CD4-positive, alpha-beta memory T cell (primary cell): ENCODE measurements around the gene SPRR2D. TPM values are rescaled to one million over a fixed set of nuclear protein-coding genes. Genes with fewer than 3 reads are reported as not detected.

Experiments used
- CTCF ChIA-PET: fragments of 350-600 bp; sonication (Branson Sonifier 250); formaldehyde crosslinking; loops from one replicate; lab custom pipeline; 2021; ENCODE audit warnings: inconsistent platforms; ENCODE audit not compliant: partially characterized antibody; lab: Charles Lee
- POLR2A ChIA-PET: fragments of 350-600 bp; sonication (Branson Sonifier 250); formaldehyde crosslinking; loops from one replicate; lab custom pipeline; 2021; ENCODE audit not compliant: partially characterized antibody; lab: Charles Lee
- DNase-seq, 5 donors: peaks; one replicate each; pipeline versions ENCODE4 v3.0.0 to v3.0.0-alpha.2; 2020 to 2022; ENCODE audit warnings: mixed read lengths in 1 of 5
- H3K27ac ChIP-seq: one replicate; pipeline ENCODE4 v1.7.0; 2013; ENCODE audit warnings: low read depth, low read length
- H3K27me3 ChIP-seq: 2 replicates; pipeline ENCODE4 v1.7.0; 2013; ENCODE audit warnings: mild to moderate bottlenecking, low read length, moderate library complexity; ENCODE audit not compliant: insufficient read depth
- H3K36me3 ChIP-seq: 2 replicates; pipeline ENCODE4 v1.7.0; 2013; ENCODE audit warnings: mild to moderate bottlenecking, low read length, moderate library complexity; ENCODE audit not compliant: insufficient read depth
- H3K4me1 ChIP-seq: 2 replicates; pipeline ENCODE4 v1.7.0; 2013; ENCODE audit warnings: mild to moderate bottlenecking, low read length, moderate library complexity; ENCODE audit not compliant: insufficient read depth
- H3K4me3 ChIP-seq, 2 donors: one replicate each; pipeline ENCODE4 v1.7.0; 2013; ENCODE audit warnings: low read length in 2 of 2, mild to moderate bottlenecking in 1 of 2
- H3K9me3 ChIP-seq, 2 donors: one replicate each; pipeline ENCODE4 v1.7.0; 2013; ENCODE audit warnings: low read length in 2 of 2, control low read depth in 1 of 2; ENCODE audit not compliant: control insufficient read depth in 1 of 2
- H3K27ac Mint-ChIP-seq, 7 donors: one replicate each; pipeline ENCODE4 v1.8.0; 2020 to 2021; ENCODE audit warnings: mixed read lengths in 7 of 7, mild to moderate bottlenecking in 6 of 7, inconsistent platforms in 3 of 7, moderate library complexity in 3 of 7
- H3K27me3 Mint-ChIP-seq, 2 donors: one replicate each; pipeline ENCODE4 v1.8.0; 2020 to 2021; ENCODE audit warnings: mixed read lengths in 2 of 2
- H3K36me3 Mint-ChIP-seq, 2 donors: one replicate each; pipeline ENCODE4 v1.8.0; 2020 to 2021; ENCODE audit warnings: mixed read lengths in 2 of 2, inconsistent platforms in 1 of 2, mild to moderate bottlenecking in 1 of 2
- H3K4me1 Mint-ChIP-seq, 4 donors: one replicate each; pipeline ENCODE4 v1.8.0; 2020 to 2021; ENCODE audit warnings: mixed read lengths in 4 of 4, mild to moderate bottlenecking in 1 of 4
- H3K4me3 Mint-ChIP-seq, 8 donors: one replicate each; pipeline ENCODE4 v1.8.0; 2020 to 2021; ENCODE audit warnings: mixed read lengths in 8 of 8, mild to moderate bottlenecking in 7 of 8, moderate library complexity in 6 of 8, inconsistent platforms in 3 of 8
- H3K9me3 Mint-ChIP-seq, 8 donors: one replicate each; pipeline ENCODE4 v1.8.0; 2020 to 2021; ENCODE audit warnings: mixed read lengths in 8 of 8, mild to moderate bottlenecking in 5 of 8, inconsistent platforms in 3 of 8, moderate library complexity in 1 of 8
- intact Hi-C: fragments of 100-400 bp; cut with micrococcal nuclease; formaldehyde crosslinking; loops from one replicate; pipeline ENCODE4 v1.15.1; 2023
- polyA plus RNA-seq, 2 donors: library from polyadenylated mRNA; unstranded; fragments of 300-500 nt; fragmentation: Illumina TruSeq; gene quantifications; one replicate each; pipeline ENCODE4 v1.2.3, GENCODE V29; 2021
- total RNA-seq, 2 experiments: library from RNA; stranded (reverse); gene quantifications; one replicate each; pipeline ENCODE4 v1.2.3, GENCODE V29; 2021

Gene SPRR2D
- total and polyA plus RNA-seq, 4 experiments from 2014 or later, result not detected

DNA sequence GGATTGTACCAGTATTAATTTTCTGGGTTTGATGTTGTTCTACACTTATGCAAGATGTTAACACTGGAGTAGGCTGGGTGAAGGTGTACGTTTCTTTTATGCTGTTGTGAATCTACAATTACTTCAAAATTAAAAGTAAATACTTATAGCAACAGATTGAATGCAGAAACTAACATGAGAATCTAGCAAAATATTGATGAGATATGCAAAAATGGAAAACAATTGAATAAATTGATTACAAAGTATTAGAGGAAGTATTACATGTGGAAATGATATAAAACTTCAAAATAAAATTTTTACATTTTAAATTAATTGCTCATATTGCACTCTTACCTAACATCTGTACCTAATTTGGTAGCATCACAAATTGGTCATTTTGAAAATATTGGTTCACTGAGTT, 45.1 kb downstream of the SPRR2D start:
- intact Hi-C loops, result no loop called here
- peaks cover 13 to 19% of the 10 kb centered on the region in 2 donors for H3K27me3 Mint-ChIP-seq
- Histone ChIP-seq H3K4me1 (no peaks in the 10 kb centered on the region), H3K36me3 (no peaks in the 10 kb centered on the region), H3K4me3 (no peak overlapping the region), H3K27me3 (no peaks in the 10 kb centered on the region), H3K27ac (no peak overlapping the region), H3K9me3 (no peaks in the 10 kb centered on the region)
- no peak for DNase-seq
- no peaks in the 10 kb centered on the region for H3K36me3 Mint-ChIP-seq
- no peaks in the 10 kb centered on the region for H3K4me1 Mint-ChIP-seq
- no peak overlapping the region for H3K27ac Mint-ChIP-seq
- ChIA-PET POLR2A (no interaction called here), CTCF (no interaction called here)
- H3K9me3 Mint-ChIP-seq, result peaks cover 0 to 9% (median 3%) of the 10 kb centered on the region in 8 donors
- no peak overlapping the region for H3K4me3 Mint-ChIP-seq

DNA sequence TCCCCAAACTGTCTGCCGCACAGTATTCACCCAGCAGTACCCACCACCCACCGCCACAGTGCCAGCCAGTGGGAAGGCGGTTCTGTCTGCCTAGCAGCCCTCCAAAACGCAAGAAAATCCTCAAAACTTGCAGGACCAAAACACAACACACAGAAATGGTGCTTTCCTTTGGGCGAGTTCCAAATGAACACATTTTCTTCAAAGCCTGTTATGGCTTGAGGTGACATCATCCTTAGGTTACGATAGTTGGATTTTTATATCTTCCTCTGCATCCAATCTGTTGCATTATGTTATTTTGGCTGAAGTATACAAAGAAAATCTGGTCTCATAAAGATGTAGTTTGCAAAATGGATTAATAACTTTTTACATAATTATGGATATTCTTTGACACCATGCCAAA, 47.7 kb downstream of the SPRR2D start:
- Mint-ChIP-seq H3K27ac (no peak overlapping the region), H3K27me3 (peaks cover 6 to 19% of the 10 kb centered on the region in 2 donors), H3K4me3 (no peak overlapping the region), H3K4me1 (no peaks in the 10 kb centered on the region), H3K36me3 (no peaks in the 10 kb centered on the region), H3K9me3 (peaks cover 0 to 9% (median 3%) of the 10 kb centered on the region in 8 donors)
- Histone ChIP-seq H3K36me3 (no peaks in the 10 kb centered on the region), H3K27ac (no peak overlapping the region), H3K4me1 (no peaks in the 10 kb centered on the region), H3K4me3 (no peak overlapping the region), H3K9me3 (no peaks in the 10 kb centered on the region), H3K27me3 (no peaks in the 10 kb centered on the region)
- DNase-seq, result no peak
- ChIA-PET CTCF (no interaction called here), POLR2A (no interaction called here)
- intact Hi-C loops, result no loop called here

Other genes with a start within 250 kb of the SPRR2D start
- gene LCE1D, start 244.4 kb downstream of the SPRR2D start, total RNA-seq, result not detected
- gene LCE1D, start 244.4 kb downstream of the SPRR2D start, polyA plus RNA-seq, result not detected
- not detected for gene LCE1C, start 234.5 kb downstream of the SPRR2D start, total RNA-seq
- gene LCE1C, start 234.5 kb downstream of the SPRR2D start, polyA plus RNA-seq, result not detected
- gene LCE1B, start 229.1 kb downstream of the SPRR2D start, total RNA-seq, result not detected
- gene LCE1B, start 229.1 kb downstream of the SPRR2D start, polyA plus RNA-seq, result not detected
- not detected for gene LCE1A, start 213.6 kb downstream of the SPRR2D start, total RNA-seq
- not detected for gene LCE1A, start 213.6 kb downstream of the SPRR2D start, polyA plus RNA-seq
- not detected for gene LCE6A, start 198.3 kb downstream of the SPRR2D start, total RNA-seq
- not detected for gene LCE6A, start 198.3 kb downstream of the SPRR2D start, polyA plus RNA-seq
- gene LCE7A, start 181.1 kb downstream of the SPRR2D start, total RNA-seq, result not detected
- not detected for gene LCE7A, start 181.1 kb downstream of the SPRR2D start, polyA plus RNA-seq
- not detected for gene SMCP, start 162.8 kb downstream of the SPRR2D start, total RNA-seq
- gene SMCP, start 162.8 kb downstream of the SPRR2D start, polyA plus RNA-seq, result not detected
- not detected for gene IVL, start 132.6 kb downstream of the SPRR2D start, total RNA-seq
- gene IVL, start 132.6 kb downstream of the SPRR2D start, polyA plus RNA-seq, result not detected
- gene SPRR5, start 93.9 kb downstream of the SPRR2D start, total RNA-seq, result not detected
- not detected for gene SPRR5, start 93.9 kb downstream of the SPRR2D start, polyA plus RNA-seq
- not detected for gene SPRR4, start 70.5 kb downstream of the SPRR2D start, total RNA-seq
- not detected for gene SPRR4, start 70.5 kb downstream of the SPRR2D start, polyA plus RNA-seq
- not detected for gene SPRR1A, start 57.0 kb downstream of the SPRR2D start, total RNA-seq
- not detected for gene SPRR1A, start 57.0 kb downstream of the SPRR2D start, polyA plus RNA-seq
- not detected for gene SPRR3, start 39.4 kb downstream of the SPRR2D start, total RNA-seq
- not detected for gene SPRR3, start 39.4 kb downstream of the SPRR2D start, polyA plus RNA-seq
- gene SPRR1B, start 9.9 kb downstream of the SPRR2D start, total RNA-seq, result not detected
- not detected for gene SPRR1B, start 9.9 kb downstream of the SPRR2D start, polyA plus RNA-seq
- gene SPRR2A, start 16.4 kb upstream of the SPRR2D start, total RNA-seq, result not detected
- gene SPRR2A, start 16.4 kb upstream of the SPRR2D start, polyA plus RNA-seq, result not detected
- gene SPRR2B, start 30.5 kb upstream of the SPRR2D start, total RNA-seq, result not detected
- not detected for gene SPRR2B, start 30.5 kb upstream of the SPRR2D start, polyA plus RNA-seq
- not detected for gene SPRR2E, start 53.4 kb upstream of the SPRR2D start, total RNA-seq
- gene SPRR2E, start 53.4 kb upstream of the SPRR2D start, polyA plus RNA-seq, result not detected
- not detected for gene SPRR2F, start 72.4 kb upstream of the SPRR2D start, total RNA-seq
- not detected for gene SPRR2F, start 72.4 kb upstream of the SPRR2D start, polyA plus RNA-seq
- gene SPRR2G, start 109.8 kb upstream of the SPRR2D start, total RNA-seq, result not detected
- not detected for gene SPRR2G, start 109.8 kb upstream of the SPRR2D start, polyA plus RNA-seq
- gene LELP1, start 162.3 kb upstream of the SPRR2D start, total RNA-seq, result not detected
- gene LELP1, start 162.3 kb upstream of the SPRR2D start, polyA plus RNA-seq, result not detected
- not detected for gene PRR9, start 176.5 kb upstream of the SPRR2D start, total RNA-seq
- not detected for gene PRR9, start 176.5 kb upstream of the SPRR2D start, polyA plus RNA-seq
- gene LORICRIN, start 218.6 kb upstream of the SPRR2D start, total RNA-seq, result not detected
- gene LORICRIN, start 218.6 kb upstream of the SPRR2D start, polyA plus RNA-seq, result not detected